ENCODE measurements around the gene PRLHR. TPM values are rescaled to one million over a fixed set of nuclear protein-coding genes. Genes with fewer than 3 reads are reported as not detected.

PRLHR gene
- total and polyA plus RNA-seq, 10 of the 15 experiments (the other 5 are each of a cell fraction or from before 2014, with no cell fraction given) = not detected

- Histone ChIP-seq H3K4me1 (ENCODE audit: control insufficient read depth, insufficient read depth, low read length) (no peaks in the 10 kb centered on the region), H4K20me1 (ENCODE audit: control insufficient read depth, insufficient read depth) (no peaks in the 10 kb centered on the region), H3K79me2 (ENCODE audit: control insufficient read depth, insufficient read depth, low read length) (no peaks in the 10 kb centered on the region), H3K9ac (ENCODE audit: control insufficient read depth, insufficient read depth, low read length) (no peak overlapping the region), H3K9me3 (replicated peaks; ENCODE audit: control insufficient read depth, insufficient read depth, low read length) (no peaks in the 10 kb centered on the region; the same call in 2 of the 3 replicates), H3K27ac (ENCODE audit: control insufficient read depth, insufficient read depth) (no peak overlapping the region), H3K4me2 (ENCODE audit: control insufficient read depth, insufficient read depth) (no peak overlapping the region), H3K36me3 (ENCODE audit: control insufficient read depth in 2 of 2, insufficient read depth in 2 of 2, low read length in 1 of 2) (no peaks in the 10 kb centered on the region), H2AFZ (ENCODE audit: control insufficient read depth, low read depth, low read length) (no peak overlapping the region), H3K4me3 (no peak overlapping the region), H3K27me3 (replicated peaks in 1 of 2; ENCODE audit: control insufficient read depth in 2 of 2, insufficient read depth in 2 of 2, low read length in 1 of 2) (no peaks in the 10 kb centered on the region; a peak in 2 of 4 replicates)
- RAD21 ChIA-PET (ENCODE audit: unreplicated experiment) = no interaction called here
- TF ChIP-seq RUNX3 (IDR thresholded peaks at IDR 0.05; ENCODE audit: low read length) = no peak
- TF ChIP-seq ESRRA (IDR thresholded peaks at IDR 0.05; ENCODE audit: low read length) = no peak
- WGBS (ENCODE audit: insufficient coverage, insufficient replicate concordance, low lambda C conversion rate, missing lambda C conversion rate) = 18% methylated on average over 22 of the region's 22 CpGs
- POLR2A ChIA-PET = no interaction called here
- no TSS peak for BruUV-seq (replicated peaks)
- FAIRE-seq (no peak), ATAC-seq (no peak), DNase-seq (ENCODE audit: low read depth, low spot score) (no peak)
- intact Hi-C loops (cut with micrococcal nuclease; ENCODE audit: unreplicated experiment) = no loop called here
- SMC1A ChIA-PET (ENCODE audit: uncharacterized antibody, unreplicated experiment) = no interaction called here
- CTCF ChIA-PET = interaction anchor here (2.0 to 2.1 kb wide), 2 partner anchors 124 to 126 kb away, joined by 6 to 7 read pairs; no protein-coding TSS in a partner anchor
- in situ Hi-C loops (cut with MboI) = no loop called here
Observed at GRCh38 chr10:118595064-118595420, 406 bp downstream of the PRLHR start.

GRCh38 chr10:118594392-118595063 lies 920 bp downstream of the PRLHR start:
- DNase-seq (ENCODE audit: low read depth, low spot score) (no peak), FAIRE-seq (no peak), ATAC-seq (peak; percentile 57)
- WGBS (ENCODE audit: insufficient coverage, insufficient replicate concordance, low lambda C conversion rate, missing lambda C conversion rate) = 71% methylated on average over 61 of the region's 70 CpGs
- H3K9ac ChIP-seq (ENCODE audit: control insufficient read depth, insufficient read depth, low read length) = no peak overlapping the region
- no peaks in the 10 kb centered on the region for H3K79me2 ChIP-seq (ENCODE audit: control insufficient read depth, insufficient read depth, low read length)
- no peak overlapping the region for H3K27ac ChIP-seq (ENCODE audit: control insufficient read depth, insufficient read depth)
- intact Hi-C loops (cut with micrococcal nuclease; ENCODE audit: unreplicated experiment) = no loop called here
- ChIA-PET RAD21 (ENCODE audit: unreplicated experiment) (no interaction called here), SMC1A (ENCODE audit: uncharacterized antibody, unreplicated experiment) (no interaction called here), CTCF (interaction anchor here (0.6 to 2.1 kb wide), 4 partner anchors 125 to 1693 kb away, joined by 3 to 7 read pairs (median 4); no protein-coding TSS in a partner anchor), POLR2A (no interaction called here)
- no peak overlapping the region for H3K4me2 ChIP-seq (ENCODE audit: control insufficient read depth, insufficient read depth)
- peaks cover 0 to 2% of the 10 kb centered on the region in 2 experiments; a peak in 2 of 4 replicates for H3K27me3 ChIP-seq (replicated peaks in 1 of 2; ENCODE audit: control insufficient read depth in 2 of 2, insufficient read depth in 2 of 2, low read length in 1 of 2)
- no peak overlapping the region for H3K4me3 ChIP-seq
- in situ Hi-C loops (cut with MboI) = no loop called here
- H3K9me3 ChIP-seq (replicated peaks; ENCODE audit: control insufficient read depth, insufficient read depth, low read length) = no peaks in the 10 kb centered on the region; the same call in 2 of the 3 replicates
- no peaks in the 10 kb centered on the region for H3K36me3 ChIP-seq (ENCODE audit: control insufficient read depth in 2 of 2, insufficient read depth in 2 of 2, low read length in 1 of 2)
- no peak overlapping the region for H2AFZ ChIP-seq (ENCODE audit: control insufficient read depth, low read depth, low read length)
- no peaks in the 10 kb centered on the region for H4K20me1 ChIP-seq (ENCODE audit: control insufficient read depth, insufficient read depth)
- no peaks in the 10 kb centered on the region for H3K4me1 ChIP-seq (ENCODE audit: control insufficient read depth, insufficient read depth, low read length)
- no TSS peak for BruUV-seq (replicated peaks)
- peak; percentile 4 to 23 (median 21); a peak in 3 of 6 replicates for TF ChIP-seq CTCF (IDR thresholded peaks at IDR 0.05 in 2 of 3, conservative IDR thresholded peaks at IDR 0.05 in 1 of 3; ENCODE audit: control insufficient read depth in 2 of 3, extremely low read depth in 1 of 3, insufficient read depth in 1 of 3, low read depth in 3 of 3, low read length in 3 of 3)
- TF ChIP-seq PBX3 (IDR thresholded peaks at IDR 0.05; ENCODE audit: insufficient replicate concordance, low read depth, low read length) = no peak
- peak; percentile 72; the same call in 1 of the 2 replicates for TF ChIP-seq REST (IDR thresholded peaks at IDR 0.05; ENCODE audit: low read depth, low read length)
- TF ChIP-seq NR2F1 (conservative IDR thresholded peaks at IDR 0.05) = no peak
- TF ChIP-seq NFYB (IDR thresholded peaks at IDR 0.05; ENCODE audit: insufficient read depth, low read depth, low read length) = no peak
- no peak for TF ChIP-seq RBBP5 (conservative IDR thresholded peaks at IDR 0.05)
- TF ChIP-seq SMC3 (IDR thresholded peaks at IDR 0.05; ENCODE audit: borderline replicate concordance, low read length) = 0 out of 2 replicates have a peak, but pooled peaks have one; percentile 19
- no peak for TF ChIP-seq YBX1 (IDR thresholded peaks at IDR 0.05)
